Limb (tissue), 2 donors: Measurements from ENCODE around the gene POLD2.
A peak's percentile ranks its signal among the peaks of the same experiment; 100 is the strongest.

Source experiments
- DNase-seq, 2 donors: peaks; one replicate each; pipeline ENCODE4 v3.0.0-alpha.2; 2016; ENCODE audit errors: extremely low spot score in 2 of 2

Gene POLD2

DNA sequence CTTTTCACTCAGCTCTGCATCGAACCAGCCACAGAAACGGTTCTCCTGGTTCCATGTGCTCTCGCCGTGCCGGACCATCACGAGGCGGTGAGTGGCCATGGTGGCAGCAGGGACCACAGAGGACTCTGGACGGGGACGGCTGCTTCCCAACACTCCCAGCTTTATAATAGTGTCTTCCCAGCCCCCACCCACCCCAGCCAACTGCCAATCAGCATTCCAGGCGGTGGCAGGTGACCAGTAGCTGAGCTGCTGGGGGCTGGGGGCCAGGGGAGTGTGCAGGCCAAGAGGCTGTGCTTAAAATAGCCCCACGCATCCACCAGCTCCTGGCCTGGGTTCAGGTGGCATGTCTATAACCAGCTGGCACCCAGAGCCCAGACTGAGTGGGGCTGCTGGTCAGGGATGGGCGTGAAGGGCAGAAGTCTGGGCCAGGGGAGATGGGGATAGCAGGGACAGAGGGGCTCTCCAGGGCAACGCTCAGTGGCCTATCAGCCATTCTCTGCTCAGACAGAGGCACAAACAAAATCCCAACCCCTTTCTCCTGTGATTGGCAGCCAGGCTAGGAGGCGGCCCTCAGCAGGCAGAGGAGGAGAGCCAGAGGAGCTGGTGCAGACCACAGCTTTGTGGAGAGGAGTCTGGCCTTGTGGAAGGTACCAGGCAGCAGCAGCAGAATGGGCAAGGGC, 57.8 kb downstream of the POLD2 start, which contains the start of gene PGAM2:
PGAM2 (minus strand) TSS at position 137 of the 680 bp plus-strand sequence; CDS start at position 99, 38 bp downstream.
- peak in 1 of 2 donors; percentile 69 for DNase-seq

DNA sequence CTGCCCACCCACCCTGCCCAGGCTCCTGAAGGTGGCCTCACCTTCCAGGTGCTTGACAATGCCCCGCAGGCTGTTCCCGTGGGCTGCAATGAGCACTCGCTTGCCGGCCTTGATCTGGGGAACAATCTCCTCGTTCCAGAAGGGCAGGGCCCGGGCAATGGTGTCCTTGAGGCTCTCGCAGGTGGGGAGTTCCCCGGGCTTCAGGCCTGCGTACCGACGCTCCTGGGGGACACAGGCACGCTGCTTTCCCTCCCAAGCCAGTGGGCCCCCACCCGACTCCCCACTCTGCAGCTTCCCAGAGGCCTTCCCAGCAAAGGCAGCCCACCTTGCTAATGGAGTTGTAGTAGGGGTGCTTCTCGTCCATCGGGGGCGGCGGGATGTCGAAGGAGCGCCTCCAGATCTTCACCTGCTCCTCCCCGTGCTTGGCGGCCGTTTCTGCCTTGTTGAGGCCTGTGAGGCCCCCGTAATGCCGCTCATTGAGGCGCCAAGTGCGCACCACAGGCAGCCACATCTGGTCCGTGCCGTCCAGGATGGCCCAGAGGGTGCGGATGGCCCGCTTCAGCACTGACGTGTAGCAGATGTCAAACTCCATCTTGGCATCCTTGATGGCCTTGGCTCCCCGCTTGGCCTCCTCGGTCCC, 58.4 kb downstream of the POLD2 start:
- DNase-seq, result peak in 1 of 2 donors; percentile 50
